ENCODE results near the gene EFNA5. TPM values are rescaled to one million over a fixed set of nuclear protein-coding genes. Genes with fewer than 3 reads are reported as not detected.
A peak's percentile ranks its signal among the peaks of the same experiment; 100 is the strongest.

EFNA5 gene
- total and polyA plus RNA-seq, 2 of the 8 experiments (the other 6 are each of a cell fraction or from before 2014, with no cell fraction given): 9.6 to 21.8 TPM

DNA sequence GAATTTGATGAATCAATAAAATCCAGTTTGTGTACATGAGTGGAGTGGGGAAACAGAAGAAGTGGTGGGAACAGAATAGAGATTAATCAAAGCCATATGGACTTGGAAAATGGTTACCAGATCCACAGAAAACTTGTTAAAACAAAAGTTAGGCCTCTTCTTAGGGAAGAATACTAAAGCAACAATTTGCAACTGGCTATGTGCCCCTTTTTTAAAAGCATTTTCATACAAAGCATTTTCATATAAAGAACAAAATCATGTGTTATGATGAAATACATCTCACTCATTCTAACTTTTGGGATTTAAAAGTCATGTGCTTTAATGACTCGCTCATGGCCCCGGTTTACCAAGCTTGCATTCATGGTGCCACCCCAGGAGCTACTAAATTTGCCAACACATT is 276.9 kb downstream of the EFNA5 start:
- no peaks in the 10 kb centered on the region for H3K27me3 ChIP-seq (replicated peaks in 1 of 4; ENCODE audit: control insufficient read depth in 3 of 4, extremely low read depth in 1 of 4, insufficient read depth in 3 of 4, low read length in 3 of 4)
- H3K23me2 ChIP-seq (ENCODE audit: low read depth, low read length): no peaks in the 10 kb centered on the region; the same call in 1 of the 2 replicates
- WGBS, 2 experiments (ENCODE audit: extremely low coverage in 1 of 2, insufficient coverage in 1 of 2, insufficient read length in 1 of 2, insufficient replicate concordance in 2 of 2, low coverage in 1 of 2, low lambda C conversion rate in 2 of 2, missing lambda C conversion rate in 1 of 2): 88% methylated on average over 2 of the region's 2 CpGs; no CpG with 5 or more reads in 1 of the 2 experiments
- H3K27ac ChIP-seq (ENCODE audit: low read depth, low read length): no peak overlapping the region
- H2AK5ac ChIP-seq (ENCODE audit: low read depth, low read length): no peak overlapping the region
- no peak overlapping the region for H2BK15ac ChIP-seq (ENCODE audit: low read length)
- no peaks in the 10 kb centered on the region for H3K36me3 ChIP-seq (ENCODE audit: control insufficient read depth in 2 of 4, insufficient read depth in 4 of 4, low read length in 3 of 4)
- FAIRE-seq: peak; percentile 48
- no peak overlapping the region for H3K9ac ChIP-seq (replicated peaks in 1 of 4; ENCODE audit: extremely low read depth in 1 of 4, low read depth in 3 of 4, low read length in 3 of 4)
- no peak overlapping the region for H3K14ac ChIP-seq (ENCODE audit: insufficient read length)
- H3K4me3 ChIP-seq (ENCODE audit: extremely low read depth in 1 of 4, insufficient read depth in 2 of 4, low read depth in 3 of 4, low read length in 4 of 4): no peak overlapping the region
- H3K4ac ChIP-seq (replicated peaks; ENCODE audit: insufficient read length, low read depth, low read length): no peak overlapping the region
- H2BK5ac ChIP-seq (ENCODE audit: low read depth, low read length): no peak overlapping the region
- H2BK120ac ChIP-seq (replicated peaks; ENCODE audit: low read depth, low read length): no peak overlapping the region
- H3K79me1 ChIP-seq (ENCODE audit: low read depth, low read length): no peaks in the 10 kb centered on the region; the same call in 1 of the 2 replicates
- no peak overlapping the region for H4K5ac ChIP-seq (ENCODE audit: insufficient read length, low read depth, low read length)
- H3K18ac ChIP-seq (ENCODE audit: extremely low read depth, low read length): no peak overlapping the region
- H2AFZ ChIP-seq (ENCODE audit: low read length): no peak overlapping the region
- H3K23ac ChIP-seq (ENCODE audit: insufficient read length): no peak overlapping the region
- H4K91ac ChIP-seq (replicated peaks; ENCODE audit: insufficient read length, low read length): no peak overlapping the region
- ChIA-PET POLR2A (ENCODE audit: partially characterized antibody) (no interaction called here), CTCF (ENCODE audit: partially characterized antibody) (no interaction called here)
- H4K20me1 ChIP-seq (replicated peaks in 1 of 2; ENCODE audit: control insufficient read depth in 1 of 2, insufficient read depth in 2 of 2, low read length in 2 of 2): no peaks in the 10 kb centered on the region
- H3K4me1 ChIP-seq (replicated peaks in 1 of 4; ENCODE audit: control insufficient read depth in 3 of 4, insufficient read depth in 4 of 4, low read length in 3 of 4): peaks cover 0 to 9% (median 2%) of the 10 kb centered on the region in 4 experiments; a peak in 3 of 7 replicates
- H2BK20ac ChIP-seq (ENCODE audit: low read length): no peak overlapping the region
- no peak overlapping the region for H3K4me2 ChIP-seq (ENCODE audit: insufficient read depth in 1 of 2, low read depth in 2 of 2, low read length in 2 of 2)
- H2BK12ac ChIP-seq (ENCODE audit: low read depth, low read length): no peak overlapping the region
- H3K9me3 ChIP-seq (ENCODE audit: insufficient read depth in 2 of 2, low read depth in 1 of 2, low read length in 1 of 2): no peaks in the 10 kb centered on the region
- H3K79me2 ChIP-seq (ENCODE audit: control insufficient read depth in 1 of 2, insufficient read depth in 2 of 2, low read length in 2 of 2): no peaks in the 10 kb centered on the region
- no peak for DNase-seq (ENCODE audit: low read depth in 1 of 2, low spot score in 2 of 2)
- no peak overlapping the region for H3K56ac ChIP-seq (replicated peaks; ENCODE audit: insufficient read length, low read depth, low read length)
- no peak overlapping the region for H4K8ac ChIP-seq (ENCODE audit: extremely low read depth, insufficient read depth, low read length)
- no peak for TF ChIP-seq KDM4A (IDR thresholded peaks at IDR 0.05; ENCODE audit: low read depth, low read length, severe bottlenecking)
- TF ChIP-seq EP300 (IDR thresholded peaks at IDR 0.05; ENCODE audit: borderline replicate concordance in 1 of 2, low read depth in 2 of 2, low read length in 2 of 2): no peak
- no peak for TF ChIP-seq KDM5A (IDR thresholded peaks at IDR 0.05; ENCODE audit: low read length)
- no peak for TF ChIP-seq TAF7 (optimal IDR thresholded peaks at IDR 0.05; ENCODE audit: borderline replicate concordance, low read depth, low read length)
- TF ChIP-seq TEAD4 (IDR thresholded peaks at IDR 0.05; ENCODE audit: low read depth, low read length): no peak
- TF ChIP-seq HDAC2 (IDR thresholded peaks at IDR 0.05; ENCODE audit: borderline replicate concordance in 1 of 2, low read depth in 2 of 2, low read length in 2 of 2): no peak
- no peak for TF ChIP-seq CHD1 (IDR thresholded peaks at IDR 0.05; ENCODE audit: low read depth, low read length)
- no peak for TF ChIP-seq MAFK (IDR thresholded peaks at IDR 0.05; ENCODE audit: low read depth, low read length)
- no peak for TF ChIP-seq GTF2F1 (IDR thresholded peaks at IDR 0.05; ENCODE audit: borderline replicate concordance, low read depth, low read length)
- TF ChIP-seq RNF2 (IDR thresholded peaks at IDR 0.05; ENCODE audit: borderline replicate concordance, low read depth, low read length, missing control alignments, poor library complexity, severe bottlenecking): no peak
- TF ChIP-seq, protein P1, sequence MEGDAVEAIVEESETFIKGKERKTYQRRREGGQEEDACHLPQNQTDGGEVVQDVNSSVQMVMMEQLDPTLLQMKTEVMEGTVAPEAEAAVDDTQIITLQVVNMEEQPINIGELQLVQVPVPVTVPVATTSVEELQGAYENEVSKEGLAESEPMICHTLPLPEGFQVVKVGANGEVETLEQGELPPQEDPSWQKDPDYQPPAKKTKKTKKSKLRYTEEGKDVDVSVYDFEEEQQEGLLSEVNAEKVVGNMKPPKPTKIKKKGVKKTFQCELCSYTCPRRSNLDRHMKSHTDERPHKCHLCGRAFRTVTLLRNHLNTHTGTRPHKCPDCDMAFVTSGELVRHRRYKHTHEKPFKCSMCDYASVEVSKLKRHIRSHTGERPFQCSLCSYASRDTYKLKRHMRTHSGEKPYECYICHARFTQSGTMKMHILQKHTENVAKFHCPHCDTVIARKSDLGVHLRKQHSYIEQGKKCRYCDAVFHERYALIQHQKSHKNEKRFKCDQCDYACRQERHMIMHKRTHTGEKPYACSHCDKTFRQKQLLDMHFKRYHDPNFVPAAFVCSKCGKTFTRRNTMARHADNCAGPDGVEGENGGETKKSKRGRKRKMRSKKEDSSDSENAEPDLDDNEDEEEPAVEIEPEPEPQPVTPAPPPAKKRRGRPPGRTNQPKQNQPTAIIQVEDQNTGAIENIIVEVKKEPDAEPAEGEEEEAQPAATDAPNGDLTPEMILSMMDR (IDR thresholded peaks at IDR 0.05; ENCODE audit: control extremely low read depth in 1 of 3, insufficient read depth in 1 of 3, low read depth in 1 of 3, low read length in 3 of 3): no peak

Data from H1 (cell line).